GM08714 (cell line): ENCODE measurements around the gene PSME2.

Source experiments
- H3K4me3 ChIP-seq: fragments of 200-500 bp; sonication (Bioruptor generic); 2 replicates; pipeline ENCODE4 v1.5.1; 2014; ENCODE audit warnings: mild to moderate bottlenecking, low read length, inconsistent platforms
- ZNF274 ChIP-seq: IDR thresholded peaks from 2 replicates; pipeline ENCODE4 v1.6.1; 2012; ENCODE audit warnings: mild to moderate bottlenecking, low read depth, low read length

The PSME2 gene

DNA sequence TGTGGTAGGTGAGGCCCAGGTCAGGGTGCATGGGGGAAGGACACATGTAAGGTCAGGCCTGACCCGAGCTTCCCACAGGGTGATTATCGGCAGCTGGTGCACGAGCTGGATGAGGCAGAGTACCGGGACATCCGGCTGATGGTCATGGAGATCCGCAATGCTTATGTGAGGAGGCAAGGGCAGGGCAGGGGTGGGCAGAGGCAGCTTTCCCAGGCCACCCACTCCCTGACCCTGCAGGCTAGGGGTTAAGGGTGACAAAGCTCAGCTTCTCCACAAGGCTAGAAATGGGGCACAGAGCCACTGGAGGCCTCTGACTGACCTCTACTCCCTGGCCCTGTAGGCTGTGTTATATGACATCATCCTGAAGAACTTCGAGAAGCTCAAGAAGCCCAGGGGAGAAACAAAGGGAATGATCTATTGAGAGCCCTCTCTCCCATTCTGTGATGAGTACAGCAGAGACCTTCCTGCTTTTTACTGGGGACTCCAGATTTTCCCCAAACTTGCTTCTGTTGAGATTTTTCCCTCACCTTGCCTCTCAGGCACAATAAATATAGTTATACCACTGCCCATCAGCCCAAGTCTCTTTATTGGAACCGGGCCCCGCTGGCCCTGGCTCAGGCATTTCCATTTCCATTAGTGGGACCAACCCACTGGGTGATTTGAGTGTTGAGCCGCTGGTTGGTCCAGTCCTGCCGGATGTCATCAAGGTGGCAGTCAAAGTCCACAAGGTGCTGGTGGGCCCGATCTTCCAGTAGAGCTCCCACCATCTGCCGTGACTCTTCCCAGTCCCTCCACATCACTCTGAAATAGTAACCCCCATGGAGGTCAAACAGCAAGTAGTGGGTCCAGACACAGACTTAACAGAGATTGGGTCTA is 7.8 kb downstream of the PSME2 start:
- no peak for TF ChIP-seq ZNF274
- H3K4me3 ChIP-seq, result no peak overlapping the region

DNA sequence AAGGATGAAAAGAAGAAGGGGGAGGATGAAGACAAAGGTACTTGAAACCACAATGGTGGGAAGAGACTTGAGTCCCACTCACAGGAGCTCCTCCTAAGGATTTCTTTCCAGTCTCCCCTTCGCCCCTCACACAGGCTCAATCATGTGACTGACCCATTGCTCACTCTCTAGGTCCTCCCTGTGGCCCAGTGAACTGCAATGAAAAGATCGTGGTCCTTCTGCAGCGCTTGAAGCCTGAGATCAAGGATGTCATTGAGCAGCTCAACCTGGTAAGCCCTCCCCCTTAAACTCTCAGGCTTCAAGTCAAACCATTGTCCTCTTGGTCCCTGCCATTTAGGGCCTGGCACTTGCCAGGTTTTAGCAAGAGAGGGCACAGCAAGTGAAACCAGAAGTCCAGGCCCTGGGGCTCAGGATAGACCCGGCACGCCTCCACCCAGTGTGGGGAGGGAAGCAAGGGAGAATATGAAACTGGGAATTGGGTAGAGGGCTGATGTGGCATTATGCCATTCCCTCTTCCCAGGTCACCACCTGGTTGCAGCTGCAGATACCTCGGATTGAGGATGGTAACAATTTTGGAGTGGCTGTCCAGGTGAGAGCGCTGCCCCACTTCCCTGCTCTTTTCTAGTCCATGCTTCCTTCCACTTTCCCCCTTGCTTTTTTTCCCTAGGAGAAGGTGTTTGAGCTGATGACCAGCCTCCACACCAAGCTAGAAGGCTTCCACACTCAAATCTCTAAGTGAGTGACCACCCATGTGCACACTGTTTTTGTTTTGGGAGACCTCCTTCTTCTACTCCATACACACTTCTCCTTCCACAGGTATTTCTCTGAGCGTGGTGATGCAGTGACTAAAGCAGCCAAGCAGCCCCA is 8.6 kb downstream of the PSME2 start:
- TF ChIP-seq ZNF274, result no peak
- peak overlapping the region; percentile 69; the same call in 1 of the 2 replicates for H3K4me3 ChIP-seq

DNA sequence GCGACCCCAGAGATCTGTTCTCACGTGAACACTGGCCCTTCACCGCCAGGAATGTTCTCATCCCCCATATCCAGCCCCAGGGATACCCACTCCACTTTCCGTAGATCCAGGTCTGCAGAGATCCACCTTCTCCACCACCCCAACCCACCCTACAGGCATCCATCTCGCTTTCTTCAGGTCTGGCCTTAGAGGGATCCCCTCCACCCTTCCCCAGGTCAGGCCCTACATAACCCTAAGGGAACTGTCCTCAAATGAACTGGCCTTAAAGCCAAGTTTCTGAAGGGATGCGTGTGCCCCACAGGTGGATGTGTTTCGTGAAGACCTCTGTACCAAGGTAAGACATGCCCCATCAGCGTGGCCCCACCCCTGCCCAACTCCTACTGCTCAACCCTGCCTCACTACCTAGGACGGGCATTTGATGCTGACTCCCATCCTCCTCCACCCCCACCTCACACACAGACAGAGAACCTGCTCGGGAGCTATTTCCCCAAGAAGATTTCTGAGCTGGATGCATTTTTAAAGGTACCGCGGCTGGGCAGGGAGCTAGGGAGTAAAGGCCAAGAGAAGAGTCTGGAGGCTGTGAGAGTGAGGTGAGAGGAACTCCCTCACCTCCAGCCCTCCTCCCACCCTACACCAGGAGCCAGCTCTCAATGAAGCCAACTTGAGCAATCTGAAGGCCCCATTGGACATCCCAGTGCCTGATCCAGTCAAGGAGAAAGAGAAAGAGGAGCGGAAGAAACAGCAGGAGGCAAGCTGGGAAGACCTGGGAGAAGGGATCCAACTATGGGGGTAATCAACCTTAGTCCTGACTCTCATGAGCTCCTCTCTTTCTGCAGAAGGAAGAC is 9.5 kb downstream of the PSME2 start:
- no peak for TF ChIP-seq ZNF274
- peak overlapping the region; percentile 69 for H3K4me3 ChIP-seq

GRCh38 chr14:24135834-24136683 is 10.4 kb downstream of the PSME2 start, which contains the start of gene PSME1:
TSS of gene PSME1 (plus strand) at chr14:24136194. CDS start at chr14:24136263, 69 bp downstream.
- TF ChIP-seq ZNF274, result no peak
- H3K4me3 ChIP-seq, result peak within 1 kb of the TSS; percentile 69

DNA sequence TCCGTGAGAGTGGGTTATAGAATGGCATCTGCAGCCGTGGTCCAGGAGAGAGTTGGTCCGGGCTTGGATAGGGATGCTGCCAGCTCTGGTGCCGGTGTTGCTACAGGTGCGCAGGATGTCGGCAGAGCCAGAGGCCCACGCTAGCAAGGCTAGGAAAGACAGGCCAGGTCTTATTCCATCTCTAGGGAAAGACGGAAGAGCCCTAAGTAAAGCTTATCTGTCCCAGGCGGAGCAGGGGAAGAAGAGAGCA is 10.9 kb downstream of the PSME2 start:
- TF ChIP-seq ZNF274, result no peak

DNA sequence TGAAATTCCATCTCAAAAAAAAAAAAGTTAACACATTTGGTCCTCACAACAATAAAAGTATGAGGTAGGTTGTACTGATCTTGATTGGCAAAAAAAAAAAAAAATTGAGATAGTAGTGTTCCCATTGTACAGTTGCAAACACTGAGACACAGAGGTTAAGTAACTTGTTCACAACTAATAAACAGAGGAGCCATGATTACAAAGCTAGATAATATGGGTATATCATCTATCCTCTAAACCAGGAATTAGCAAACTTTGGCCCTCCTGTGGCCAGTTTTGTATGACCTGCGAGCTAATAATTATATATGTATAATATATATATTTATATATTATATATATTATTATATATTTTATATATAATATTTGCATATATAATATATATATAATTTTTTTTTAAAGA is 12.7 kb downstream of the PSME2 start:
- TF ChIP-seq ZNF274, result no peak
- no peak overlapping the region for H3K4me3 ChIP-seq

More for the DNA sequence above, 10.9 kb downstream of the PSME2 start:
- peak overlapping the region; percentile 57 for H3K4me3 ChIP-seq

GRCh38 chr14:24132976-24133375 is 13.4 kb downstream of the PSME2 start:
- no peak for TF ChIP-seq ZNF274
- H3K4me3 ChIP-seq, result no peak overlapping the region

DNA sequence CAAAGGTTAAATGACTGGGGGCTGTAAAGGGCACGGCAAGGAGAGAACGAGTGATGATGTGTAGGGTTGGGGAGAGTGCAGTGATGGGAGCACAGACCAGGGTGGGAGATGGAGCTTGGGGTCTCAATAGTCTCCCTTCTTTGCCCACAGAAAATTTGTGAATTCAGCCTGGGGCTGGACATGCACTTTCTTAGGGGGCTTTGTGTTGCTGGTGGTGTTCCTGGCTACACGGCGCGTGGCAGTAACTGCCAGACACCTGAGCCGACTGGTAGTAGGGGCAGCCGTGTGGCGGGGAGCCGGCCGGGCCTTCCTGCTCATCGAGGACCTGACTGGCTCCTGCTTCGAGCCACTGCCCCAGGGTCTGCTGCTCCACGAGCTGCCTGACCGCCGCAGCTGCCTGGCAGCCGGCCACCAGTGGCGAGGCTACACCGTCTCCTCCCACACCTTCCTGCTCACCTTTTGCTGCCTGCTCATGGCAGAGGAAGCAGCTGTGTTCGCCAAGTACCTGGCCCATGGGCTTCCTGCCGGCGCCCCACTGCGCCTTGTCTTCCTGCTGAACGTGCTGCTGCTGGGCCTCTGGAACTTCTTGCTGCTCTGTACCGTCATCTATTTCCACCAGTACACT is 14.2 kb downstream of the PSME2 start:
- H3K4me3 ChIP-seq, result no peak overlapping the region
- TF ChIP-seq ZNF274, result no peak

DNA sequence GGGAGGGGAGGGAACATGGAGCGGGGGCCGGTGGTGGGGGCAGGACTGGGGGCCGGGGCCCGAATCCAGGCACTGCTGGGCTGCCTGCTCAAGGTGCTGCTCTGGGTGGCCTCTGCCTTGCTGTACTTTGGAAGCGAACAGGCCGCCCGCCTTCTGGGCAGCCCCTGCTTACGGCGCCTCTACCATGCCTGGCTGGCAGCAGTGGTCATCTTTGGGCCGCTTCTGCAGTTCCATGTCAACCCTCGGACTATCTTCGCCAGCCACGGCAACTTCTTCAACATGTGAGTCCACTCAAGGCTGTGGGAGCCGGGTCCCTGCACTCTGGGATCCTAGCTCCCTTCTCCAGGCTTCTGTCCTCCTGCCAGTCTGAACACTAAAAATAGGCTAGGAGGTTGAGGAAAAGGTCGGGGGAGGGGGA is 14.9 kb downstream of the PSME2 start:
- no peak for TF ChIP-seq ZNF274
- H3K4me3 ChIP-seq, result no peak overlapping the region

GRCh38 chr14:24130717-24131548 is 15.5 kb downstream of the PSME2 start:
- TF ChIP-seq ZNF274, result no peak
- no peak overlapping the region for H3K4me3 ChIP-seq

- no peak within 1 kb of the TSS for H3K4me3 ChIP-seq
- TF ChIP-seq ZNF274, result no peak
Observed at GRCh38 chr14:24130380-24130716, 16.1 kb downstream of the PSME2 start, which contains the start of gene FITM1. TSS of gene FITM1 (plus strand) at chr14:24130659. CDS start at chr14:24131564, 905 bp downstream.

GRCh38 chr14:24129410-24129998 is 16.9 kb downstream of the PSME2 start:
- no peak overlapping the region for H3K4me3 ChIP-seq
- TF ChIP-seq ZNF274, result no peak
